Transverse colon (tissue), 4 donors: ENCODE results near the gene DNAH7. TPM values are rescaled to one million over a fixed set of nuclear protein-coding genes. Genes with fewer than 3 reads are reported as not detected.

Experiments
- DNase-seq: peaks from one replicate; pipeline ENCODE4 v3.0.0-alpha.2; 2019
- H3K27ac ChIP-seq, 4 donors: fragments of 200-600 bp; sonication (generic); 2 replicates each; pipeline ENCODE4 v1.5.1; 2016 to 2018; ENCODE audit warnings: inconsistent platforms in 4 of 4
- H3K27me3 ChIP-seq: fragments of 200-600 bp; sonication (generic); 2 replicates; pipeline ENCODE4 v1.5.1; 2017; ENCODE audit warnings: inconsistent platforms
- H3K36me3 ChIP-seq, 4 donors: fragments of 200-600 bp; sonication (generic); 2 replicates each; pipeline ENCODE4 v1.5.1; 2017 to 2019; ENCODE audit warnings: inconsistent platforms in 4 of 4
- H3K4me1 ChIP-seq, 4 donors: fragments of 200-600 bp; sonication (generic); 2 replicates each; pipeline ENCODE4 v1.5.1; 2017 to 2020; ENCODE audit warnings: inconsistent platforms in 4 of 4
- H3K4me3 ChIP-seq, 4 donors: fragments of 200-600 bp; sonication (generic); 1 replicate in 1 of 4; 2 replicates in 3 of 4; pipeline versions ENCODE4 v1.5.1 to v1.6.1; 2017 to 2019; ENCODE audit warnings: inconsistent platforms in 4 of 4
- H3K9me3 ChIP-seq, 2 donors: fragments of 200-600 bp; sonication (generic); 2 replicates each; pipeline ENCODE4 v1.5.1; 2017 to 2019; ENCODE audit warnings: inconsistent platforms in 2 of 2
- CTCF ChIP-seq, 5 experiments: fragments of 200-600 bp in 3 of 5; fragments of 450-650 bp in 2 of 5; sonication (generic) in 3 of 5; IDR thresholded peaks; 1 replicate in 2 of 5; 2 replicates in 3 of 5; pipeline ENCODE4 v1.5.1; 2016 to 2017; ENCODE audit warnings: antibody characterized with exemption in 5 of 5, inconsistent platforms in 3 of 5, mild to moderate bottlenecking in 2 of 5, moderate library complexity in 1 of 5
- EP300 ChIP-seq: sonication (generic); formaldehyde crosslinking; IDR thresholded peaks from one replicate; pipeline ENCODE4 v1.6.1; 2017; ENCODE audit warnings: antibody characterized with exemption, low read depth
- POLR2A ChIP-seq: fragments of 450-650 bp; IDR thresholded peaks from one replicate; pipeline ENCODE4 v1.6.1; 2016; ENCODE audit warnings: antibody characterized with exemption, mild to moderate bottlenecking, moderate library complexity
- POLR2AphosphoS5 ChIP-seq, 3 donors: sonication (generic); formaldehyde crosslinking; IDR thresholded peaks; one replicate each; pipeline ENCODE4 v1.6.1; 2016; ENCODE audit warnings: antibody characterized with exemption in 3 of 3
- WGBS, 2 donors: methylation state at CpG; one replicate each; pipeline ENCODE4 v1.1.5; 2018; ENCODE audit warnings: low coverage in 1 of 2; 5-methylcytosine and 5-hydroxymethylcytosine counted together
- in situ Hi-C, 4 donors: fragments of 200-750 bp; cut with MboI; loops; one replicate each; pipeline versions ENCODE4 v1.15.0 to v1.15.1; 2017; ENCODE audit warnings: low sequenced_read_pairs in 3 of 4, low pct_ligation_motif_present in 1 of 4, low pct_unique_long_range_greater_than_20kb in 1 of 4
- intact Hi-C: fragments of 100-400 bp; cut with DNase I; formaldehyde crosslinking; loops from one replicate; pipeline ENCODE4 v1.15.1; 2023; ENCODE audit warnings: low total_unique reads
- total RNA-seq, 4 donors: library from RNA; depleted of rRNA; stranded (reverse); fragments of >200 nt; gene quantifications; one replicate each; pipeline ENCODE4 v1.1.0, GENCODE V29; 2016

The DNAH7 gene
- total RNA-seq, 4 donors from 2014 or later, result 1.8 to 56.9 (median 8.1) TPM

GRCh38 chr2:195871326-195871725, 197.3 kb downstream of the DNAH7 start:
- WGBS, 2 donors, result 80 to 86% methylated on average over 4 of the region's 4 CpGs
- Histone ChIP-seq H3K4me3 (no peak overlapping the region), H3K36me3 (no peaks in the 10 kb centered on the region)

DNA sequence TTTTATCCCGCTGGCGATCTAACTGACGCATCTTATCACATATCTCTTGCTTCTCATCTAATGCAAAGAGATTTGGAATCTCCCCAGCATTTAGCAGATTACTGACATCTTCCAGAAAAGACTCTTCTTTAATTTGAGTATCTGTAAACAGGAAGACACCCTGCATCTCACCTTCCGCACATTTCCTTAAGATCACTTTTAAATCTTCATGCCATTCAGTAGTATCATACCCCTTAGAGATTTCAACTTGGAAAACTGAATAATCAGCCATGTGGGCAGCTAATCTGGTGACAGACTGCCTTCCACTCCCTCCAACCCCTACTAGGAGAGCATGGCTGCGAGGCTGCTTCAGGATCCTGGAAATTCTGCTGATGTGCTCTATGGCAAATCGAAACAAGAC, 204.3 kb downstream of the DNAH7 start:
- Histone ChIP-seq H3K27ac (no peak overlapping the region), H3K4me1 (no peaks in the 10 kb centered on the region), H3K4me3 (no peak overlapping the region), H3K9me3 (no peaks in the 10 kb centered on the region), H3K27me3 (no peaks in the 10 kb centered on the region), H3K36me3 (no peaks in the 10 kb centered on the region)
- intact Hi-C loops, result no loop called here
- in situ Hi-C loops, result no loop called here
- TF ChIP-seq POLR2A, result no peak
- TF ChIP-seq CTCF (IDR thresholded peaks at IDR 0.05), result no peak
- no peak for TF ChIP-seq POLR2AphosphoS5 (IDR thresholded peaks at IDR 0.05)
- no peak for TF ChIP-seq EP300
- no peak for DNase-seq
- 88 to 92% methylated on average over 6 of the region's 6 CpGs for WGBS, 2 donors

More at GRCh38 chr2:195871326-195871725, 197.3 kb downstream of the DNAH7 start:
- Histone ChIP-seq H3K4me1 (no peaks in the 10 kb centered on the region), H3K9me3 (no peaks in the 10 kb centered on the region), H3K27ac (no peak overlapping the region), H3K27me3 (no peaks in the 10 kb centered on the region)
- intact Hi-C loops (no loop called here), in situ Hi-C loops (no loop called here)
- TF ChIP-seq EP300 (no peak), POLR2AphosphoS5 (IDR thresholded peaks at IDR 0.05) (no peak), POLR2A (no peak), CTCF (IDR thresholded peaks at IDR 0.05) (no peak)
- DNase-seq, result no peak

DNA sequence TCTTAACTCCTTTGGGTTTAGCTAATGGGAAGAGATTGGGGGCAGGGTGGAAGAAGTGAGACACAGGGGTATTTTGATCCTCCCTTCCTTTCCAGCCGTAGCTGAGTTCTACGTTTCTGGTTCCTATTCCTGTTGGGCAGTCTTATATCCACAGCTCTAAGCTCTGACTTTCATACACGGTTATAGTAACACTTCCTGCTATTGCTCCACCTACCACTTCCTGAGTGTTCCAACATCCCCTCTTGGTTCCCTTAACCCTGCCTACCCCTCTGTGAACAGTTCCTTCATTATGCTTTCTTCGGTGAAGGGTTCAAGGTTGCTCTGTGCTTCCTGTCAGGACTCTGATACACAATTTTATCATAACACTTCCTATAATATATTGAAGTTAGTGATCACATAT, 205.1 kb downstream of the DNAH7 start:
- H3K36me3 ChIP-seq, result no peaks in the 10 kb centered on the region
- H3K4me1 ChIP-seq, result no peaks in the 10 kb centered on the region
- DNase-seq, result no peak
- intact Hi-C loops, result no loop called here
- H3K4me3 ChIP-seq, result no peak overlapping the region
- H3K27ac ChIP-seq, result no peak overlapping the region
- in situ Hi-C loops, result no loop called here
- H3K9me3 ChIP-seq, result no peaks in the 10 kb centered on the region
- TF ChIP-seq POLR2A, result no peak
- no peak for TF ChIP-seq POLR2AphosphoS5 (IDR thresholded peaks at IDR 0.05)
- no peak for TF ChIP-seq EP300
- TF ChIP-seq CTCF (IDR thresholded peaks at IDR 0.05), result no peak
- 57 to 58% methylated on average over 4 of the region's 4 CpGs for WGBS, 2 donors
- H3K27me3 ChIP-seq, result no peaks in the 10 kb centered on the region

DNA sequence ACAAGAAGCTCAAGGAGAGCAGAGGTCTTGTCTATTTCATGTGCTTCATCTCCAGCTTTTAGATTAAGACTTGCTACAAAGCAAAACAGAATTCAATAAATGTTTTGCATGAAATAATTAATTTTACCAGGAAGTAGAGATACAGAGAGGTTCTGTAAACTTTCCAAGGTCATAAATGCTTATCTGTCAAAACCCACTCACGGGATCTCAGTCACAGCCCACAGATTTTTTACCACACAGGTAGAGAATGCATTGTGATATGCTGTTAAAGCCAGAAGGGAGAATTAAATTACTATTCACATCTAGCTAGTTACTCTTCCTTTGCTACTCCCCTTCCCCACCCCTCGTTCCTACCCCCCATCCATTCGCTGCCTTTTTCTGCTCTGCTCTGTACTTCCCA, 205.5 kb downstream of the DNAH7 start:
- no peak for DNase-seq
- 73 to 82% methylated on average over 3 of the region's 3 CpGs for WGBS, 2 donors
- Histone ChIP-seq H3K4me1 (no peaks in the 10 kb centered on the region), H3K27me3 (no peaks in the 10 kb centered on the region), H3K36me3 (no peaks in the 10 kb centered on the region), H3K27ac (no peak overlapping the region), H3K4me3 (no peak overlapping the region), H3K9me3 (no peaks in the 10 kb centered on the region)
- in situ Hi-C loops, result no loop called here
- intact Hi-C loops, result no loop called here
- no peak for TF ChIP-seq POLR2A
- TF ChIP-seq EP300, result no peak
- TF ChIP-seq POLR2AphosphoS5 (IDR thresholded peaks at IDR 0.05), result no peak
- TF ChIP-seq CTCF (IDR thresholded peaks at IDR 0.05), result no peak
